ENCODE results near the gene CALR3.

- TF ChIP-seq FOXC1 (CRISPR knock-in tag; IDR thresholded peaks at IDR 0.05; ENCODE audit: borderline replicate concordance) (no peak), FOSL1 (CRISPR knock-in tag; IDR thresholded peaks at IDR 0.05; ENCODE audit: borderline replicate concordance) (no peak)
These were observed 48.7 kb upstream of the CALR3 start for GRCh38 chr19:16544473-16545231.
